ENCODE measurements around the gene UPK3A.
"Not testable (repeated sequence)": the region's sequence is repeated elsewhere in the genome, so short reads cannot be mapped to it uniquely, and the experiment has no call there.

The UPK3A gene

DNA sequence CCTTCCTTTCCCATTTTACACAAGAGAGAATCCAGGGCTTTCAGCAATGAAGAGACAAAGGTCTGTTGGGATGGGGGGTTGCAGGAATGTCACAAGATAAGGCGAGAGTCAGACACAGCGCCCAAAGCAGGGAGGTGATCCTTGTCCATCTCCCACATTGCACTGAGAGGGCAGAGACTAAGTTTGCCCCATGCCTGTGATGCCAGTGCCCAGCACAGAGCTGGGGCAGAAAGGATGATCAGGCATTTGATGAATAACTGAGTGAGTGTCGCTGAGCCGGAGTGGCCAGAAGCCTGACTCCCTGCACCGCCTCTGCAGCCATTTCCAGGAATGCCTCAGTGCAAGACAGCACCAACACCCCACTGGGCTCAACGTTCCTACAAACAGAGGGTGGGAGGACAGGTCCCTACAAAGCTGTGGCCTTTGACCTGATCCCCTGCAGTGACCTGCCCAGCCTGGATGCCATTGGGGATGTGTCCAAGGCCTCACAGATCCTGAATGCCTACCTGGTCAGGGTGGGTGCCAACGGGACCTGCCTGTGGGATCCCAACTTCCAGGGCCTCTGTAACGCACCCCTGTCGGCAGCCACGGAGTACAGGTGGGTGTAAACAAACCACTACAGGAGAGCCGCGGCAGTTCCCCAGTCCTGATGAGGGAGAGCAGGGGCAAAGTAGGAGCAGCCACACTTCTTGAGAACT is 2.3 kb downstream of the UPK3A start:
- Histone ChIP-seq H3K27ac (no peak overlapping the region), H3K36me3 (ENCODE audit: insufficient read depth, low read length) (no peaks in the 10 kb centered on the region), H3K9ac (ENCODE audit: insufficient read length) (no peak overlapping the region), H3K9me3 (ENCODE audit: low read depth, low read length) (no peaks in the 10 kb centered on the region), H3K4me3 (no peak overlapping the region)
- TF ChIP-seq FOXP2 (optimal IDR thresholded peaks at IDR 0.05; ENCODE audit: control extremely low read depth, extremely low read length, insufficient read depth) (no peak), POLR2AphosphoS5 (IDR thresholded peaks at IDR 0.05; ENCODE audit: borderline replicate concordance, low read depth, low read length) (no peak), EZH2 (IDR thresholded peaks at IDR 0.05) (no peak)
- DNase-seq (ENCODE audit: low read depth, low spot score) = no peak

DNA sequence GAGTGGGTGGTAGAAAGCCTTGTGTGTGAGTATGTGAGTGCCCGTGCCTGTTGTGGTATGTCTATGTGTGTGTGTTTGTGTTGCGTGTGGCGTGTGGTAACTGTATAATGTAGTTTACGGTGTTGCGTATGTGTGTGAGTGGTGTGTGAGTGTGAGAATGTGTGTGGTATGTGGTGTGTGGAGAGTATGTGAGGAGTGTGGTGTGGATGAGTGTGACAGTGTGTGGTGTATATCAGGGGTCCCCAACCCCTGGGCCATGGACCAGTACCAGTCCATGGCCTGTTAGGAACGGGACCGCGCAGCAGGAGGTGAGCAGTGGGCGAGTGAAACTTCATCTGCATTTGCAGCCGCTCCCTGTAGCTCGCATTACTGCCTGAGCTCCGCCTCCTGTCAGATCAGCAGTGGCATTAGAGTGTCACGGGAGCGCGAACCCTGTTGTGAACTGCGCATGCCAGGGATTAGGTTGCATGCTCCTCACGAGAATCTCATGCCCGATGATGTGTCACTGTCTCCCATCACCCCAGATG is 5.7 kb downstream of the UPK3A start:
- Histone ChIP-seq H3K9ac (ENCODE audit: insufficient read length) (no peak overlapping the region), H3K4me3 (no peak overlapping the region), H3K36me3 (ENCODE audit: insufficient read depth, low read length) (no peaks in the 10 kb centered on the region), H3K27ac (no peak overlapping the region), H3K9me3 (ENCODE audit: low read depth, low read length) (no peaks in the 10 kb centered on the region)
- no peak for DNase-seq (ENCODE audit: low read depth, low spot score)
- TF ChIP-seq FOXP2 (optimal IDR thresholded peaks at IDR 0.05; ENCODE audit: control extremely low read depth, extremely low read length, insufficient read depth) = no peak
- TF ChIP-seq POLR2AphosphoS5 (IDR thresholded peaks at IDR 0.05; ENCODE audit: borderline replicate concordance, low read depth, low read length) = no peak
- TF ChIP-seq EZH2 (IDR thresholded peaks at IDR 0.05) = no peak

DNA sequence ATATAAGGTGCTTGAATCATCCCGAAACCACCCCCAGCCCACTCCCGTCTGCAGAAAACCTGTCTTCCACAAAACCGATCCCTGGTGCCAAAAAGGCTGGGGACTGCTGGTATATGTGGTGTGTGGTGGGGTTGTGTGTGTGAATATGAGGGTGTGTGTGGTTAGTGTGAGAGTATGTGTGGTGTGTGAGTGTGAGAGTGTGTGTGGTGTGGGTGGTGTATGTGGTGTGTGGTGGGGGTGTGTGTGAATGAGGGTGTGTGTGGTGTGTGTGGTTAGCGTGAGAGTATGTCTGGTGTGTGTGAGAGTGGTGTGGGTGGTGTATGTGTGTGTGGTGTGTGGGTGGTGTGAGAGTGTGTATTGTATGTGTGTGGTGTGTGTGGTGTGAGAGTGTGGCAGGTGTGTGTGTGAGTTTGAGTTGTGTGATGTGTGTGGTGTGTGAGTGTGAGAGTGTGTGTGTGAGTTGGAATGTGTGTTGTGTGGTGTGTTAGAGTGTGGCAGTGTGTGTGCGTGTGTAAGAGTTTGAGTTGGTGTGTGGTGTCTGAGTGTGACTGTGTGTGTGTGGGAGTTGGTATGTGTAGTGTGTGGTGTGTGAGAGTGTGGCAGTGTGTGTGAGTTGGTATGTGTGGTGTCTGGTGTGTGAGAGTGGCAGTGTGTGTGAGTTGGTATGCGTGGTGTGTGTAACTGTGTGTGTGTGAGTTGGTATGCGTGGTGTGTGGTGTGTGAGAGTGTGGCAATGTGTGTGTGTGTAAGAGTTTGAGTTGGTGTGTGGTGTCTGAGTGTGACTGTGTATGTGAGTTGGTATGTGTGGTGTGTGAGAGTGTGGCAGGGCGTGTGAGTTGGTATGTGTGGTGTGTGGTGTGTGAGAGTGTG is 6.5 kb downstream of the UPK3A start:
- no peak overlapping the region for H3K9ac ChIP-seq (ENCODE audit: insufficient read length)
- H3K27ac ChIP-seq = no peak overlapping the region
- TF ChIP-seq POLR2AphosphoS5 (IDR thresholded peaks at IDR 0.05; ENCODE audit: borderline replicate concordance, low read depth, low read length) (no peak), FOXP2 (optimal IDR thresholded peaks at IDR 0.05; ENCODE audit: control extremely low read depth, extremely low read length, insufficient read depth) (no peak), EZH2 (IDR thresholded peaks at IDR 0.05) (no peak)
- DNase-seq (ENCODE audit: low read depth, low spot score) = no peak
- H3K36me3 ChIP-seq (ENCODE audit: insufficient read depth, low read length) = no peaks in the 10 kb centered on the region
- H3K4me3 ChIP-seq = no peak overlapping the region
- H3K9me3 ChIP-seq (ENCODE audit: low read depth, low read length) = no peaks in the 10 kb centered on the region

DNA sequence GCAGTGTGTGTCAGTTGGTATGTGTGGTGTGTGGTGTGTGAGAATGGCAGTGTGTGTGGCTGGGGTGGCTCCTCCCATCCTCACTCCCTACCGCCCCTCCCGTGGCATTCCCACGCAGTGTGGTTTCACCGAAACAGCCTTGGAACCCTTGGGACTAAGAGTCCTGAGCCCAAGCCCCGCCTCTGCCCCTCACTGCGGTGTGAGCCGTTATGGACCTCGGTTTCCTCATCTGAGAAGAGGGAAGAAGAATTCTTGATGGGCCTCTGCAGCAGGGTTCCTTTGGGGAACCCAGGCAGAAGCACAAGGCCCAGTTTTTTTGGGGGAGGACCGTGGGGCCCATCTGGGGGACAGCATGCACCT is 7.2 kb downstream of the UPK3A start:
- Histone ChIP-seq H3K4me3 (no peak overlapping the region), H3K9ac (ENCODE audit: insufficient read length) (no peak overlapping the region), H3K9me3 (ENCODE audit: low read depth, low read length) (no peaks in the 10 kb centered on the region), H3K27ac (no peak overlapping the region), H3K36me3 (ENCODE audit: insufficient read depth, low read length) (no peaks in the 10 kb centered on the region)
- DNase-seq (ENCODE audit: low read depth, low spot score) = no peak
- TF ChIP-seq EZH2 (IDR thresholded peaks at IDR 0.05) (no peak), FOXP2 (optimal IDR thresholded peaks at IDR 0.05; ENCODE audit: control extremely low read depth, extremely low read length, insufficient read depth) (no peak), POLR2AphosphoS5 (IDR thresholded peaks at IDR 0.05; ENCODE audit: borderline replicate concordance, low read depth, low read length) (no peak)

DNA sequence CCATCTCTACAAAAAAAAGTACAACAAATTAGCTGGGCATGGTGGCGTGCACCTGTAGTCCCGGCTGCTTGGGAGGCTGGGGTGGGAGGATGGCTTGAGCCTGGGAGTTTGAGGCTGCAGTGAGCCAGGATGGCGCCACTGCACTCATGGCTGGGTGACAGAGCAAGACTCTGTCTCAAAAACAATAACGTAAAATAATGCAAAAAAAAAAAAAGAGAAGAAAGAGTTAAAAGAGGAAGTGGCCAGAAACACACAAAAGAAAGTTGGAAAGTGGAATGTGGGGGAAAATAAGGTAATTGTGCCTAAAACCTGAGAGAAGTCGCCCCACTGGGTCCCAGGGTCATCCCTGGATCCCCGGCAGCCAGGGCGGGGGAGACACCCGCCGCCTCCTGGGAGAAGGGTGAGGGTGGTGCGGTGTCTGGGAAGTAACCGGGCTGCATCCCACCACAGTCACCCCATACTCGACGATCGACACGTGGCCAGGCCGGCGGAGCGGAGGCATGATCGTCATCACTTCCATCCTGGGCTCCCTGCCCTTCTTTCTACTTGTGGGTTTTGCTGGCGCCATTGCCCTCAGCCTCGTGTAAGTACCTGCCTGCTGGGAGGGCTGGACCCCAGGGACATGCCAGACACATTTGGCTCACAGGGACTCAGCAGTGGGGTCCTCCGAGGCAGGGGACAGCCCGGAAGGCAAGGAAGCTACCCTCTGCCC is 8.1 kb downstream of the UPK3A start:
- Histone ChIP-seq H3K9ac (ENCODE audit: insufficient read length) (no peak overlapping the region), H3K9me3 (ENCODE audit: low read depth, low read length) (no peaks in the 10 kb centered on the region), H3K36me3 (ENCODE audit: insufficient read depth, low read length) (no peaks in the 10 kb centered on the region), H3K4me3 (no peak overlapping the region), H3K27ac (no peak overlapping the region)
- TF ChIP-seq EZH2 (IDR thresholded peaks at IDR 0.05) (no peak), FOXP2 (optimal IDR thresholded peaks at IDR 0.05; ENCODE audit: control extremely low read depth, extremely low read length, insufficient read depth) (no peak), POLR2AphosphoS5 (IDR thresholded peaks at IDR 0.05; ENCODE audit: borderline replicate concordance, low read depth, low read length) (no peak)
- no peak for DNase-seq (ENCODE audit: low read depth, low spot score)

DNA sequence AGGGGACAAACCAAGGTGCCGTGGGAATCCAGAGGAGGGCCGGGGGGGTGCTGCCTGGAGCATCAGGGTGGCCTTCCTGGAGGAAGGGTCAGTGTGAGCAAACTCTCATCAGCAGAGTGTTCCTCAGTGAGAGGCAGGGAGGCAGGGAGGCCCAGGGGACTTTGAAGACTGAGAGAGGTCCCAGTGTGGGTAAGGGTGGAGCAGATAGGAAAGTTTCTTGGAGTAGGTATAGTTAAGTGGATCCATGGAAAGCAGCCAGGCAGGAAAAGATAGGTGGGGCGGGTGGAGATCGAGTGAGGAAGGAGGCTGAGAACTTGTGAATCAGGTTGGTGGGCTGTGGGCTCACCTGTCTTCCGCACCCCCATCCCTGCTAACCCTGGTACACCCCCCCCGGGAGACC is 9.3 kb downstream of the UPK3A start:
- DNase-seq (ENCODE audit: low read depth, low spot score) = no peak
- no peaks in the 10 kb centered on the region for H3K36me3 ChIP-seq (ENCODE audit: insufficient read depth, low read length)
- no peak overlapping the region for H3K9ac ChIP-seq (ENCODE audit: insufficient read length)
- no peak overlapping the region for H3K4me3 ChIP-seq
- TF ChIP-seq EZH2 (IDR thresholded peaks at IDR 0.05) = no peak
- no peak overlapping the region for H3K27ac ChIP-seq
- H3K9me3 ChIP-seq (ENCODE audit: low read depth, low read length) = no peaks in the 10 kb centered on the region

DNA sequence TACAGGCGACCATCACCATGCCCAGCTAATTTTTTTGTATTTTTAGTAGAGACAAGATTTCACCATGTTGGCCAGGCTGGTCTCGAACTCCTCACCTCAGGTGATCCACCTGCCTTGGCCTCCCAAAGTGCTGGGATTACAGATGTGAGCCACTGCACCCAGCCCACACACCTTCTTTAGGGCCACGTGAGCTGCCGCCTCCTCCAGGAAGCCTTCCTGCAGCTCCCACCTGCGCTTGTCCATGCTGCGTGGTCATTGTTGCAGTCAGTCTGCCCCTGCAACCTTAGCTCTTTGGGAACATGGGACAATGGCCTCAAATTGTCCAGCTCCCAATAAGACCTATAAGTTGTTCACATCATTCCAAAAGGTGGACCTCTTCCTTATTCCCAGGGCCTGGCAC is 10.3 kb downstream of the UPK3A start:
- H3K27ac ChIP-seq; DNase-seq (ENCODE audit: low read depth, low spot score): not testable (repeated sequence)

DNA sequence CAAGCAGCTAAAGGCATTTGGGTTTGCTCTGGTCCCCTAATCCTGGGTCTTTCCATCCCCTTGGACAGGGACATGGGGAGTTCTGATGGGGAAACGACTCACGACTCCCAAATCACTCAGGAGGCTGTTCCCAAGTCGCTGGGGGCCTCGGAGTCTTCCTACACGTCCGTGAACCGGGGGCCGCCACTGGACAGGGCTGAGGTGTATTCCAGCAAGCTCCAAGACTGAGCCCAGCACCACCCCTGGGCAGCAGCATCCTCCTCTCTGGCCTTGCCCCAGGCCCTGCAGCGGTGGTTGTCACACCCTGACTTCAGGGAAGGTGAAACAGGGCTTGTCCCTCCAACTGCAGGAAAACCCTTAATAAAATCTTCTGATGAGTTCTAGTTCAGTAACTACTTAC is 10.7 kb downstream of the UPK3A start:
- Histone ChIP-seq H3K4me3 (no peak overlapping the region), H3K9me3 (ENCODE audit: low read depth, low read length) (no peaks in the 10 kb centered on the region), H3K27ac (no peak overlapping the region), H3K9ac (ENCODE audit: insufficient read length) (no peak overlapping the region), H3K36me3 (ENCODE audit: insufficient read depth, low read length) (no peaks in the 10 kb centered on the region)
- no peak for TF ChIP-seq FOXP2 (optimal IDR thresholded peaks at IDR 0.05; ENCODE audit: control extremely low read depth, extremely low read length, insufficient read depth)
- TF ChIP-seq POLR2AphosphoS5 (IDR thresholded peaks at IDR 0.05; ENCODE audit: borderline replicate concordance, low read depth, low read length) = no peak
- no peak for TF ChIP-seq EZH2 (IDR thresholded peaks at IDR 0.05)
- DNase-seq (ENCODE audit: low read depth, low spot score) = no peak

More for the DNA sequence above, 10.3 kb downstream of the UPK3A start:
- not testable (repeated sequence) for H3K4me3 ChIP-seq; H3K36me3 ChIP-seq (ENCODE audit: insufficient read depth, low read length); H3K9me3 ChIP-seq (ENCODE audit: low read depth, low read length); H3K9ac ChIP-seq (ENCODE audit: insufficient read length)
